CD4-positive, alpha-beta T cell (primary cell): ENCODE data around the gene TNS1. TPM values are rescaled to one million over a fixed set of nuclear protein-coding genes. Genes with fewer than 3 reads are reported as not detected.

Source experiments
- ATAC-seq: fragments of 200-7000 bp; cut with Tn5 transposase; one replicate; pipeline ENCODE4 v1.10.0; 2022; ENCODE audit warnings: mild to moderate bottlenecking; ENCODE audit not compliant: poor library complexity
- CTCF ChIA-PET: fragments of 350-600 bp; sonication (Branson Sonifier 250); formaldehyde crosslinking; loops from one replicate; lab custom pipeline; 2021; ENCODE audit warnings: antibody characterized with exemption, inconsistent platforms; lab: Charles Lee
- POLR2A ChIA-PET: fragments of 350-600 bp; sonication (Branson Sonifier 250); formaldehyde crosslinking; loops from one replicate; lab custom pipeline; 2021; ENCODE audit warnings: antibody characterized with exemption, inconsistent platforms; lab: Charles Lee
- DNase-seq, 14 experiments: peaks; one replicate each; pipeline ENCODE4 v3.0.0-alpha.2; 2013 to 2020; ENCODE audit warnings: mixed read lengths in 2 of 14
- H3K27ac ChIP-seq, 2 donors: one replicate each; pipeline versions ENCODE4 v1.5.1 to v1.7.0; 2013; ENCODE audit warnings: low read length in 2 of 2, low read depth in 1 of 2, mild to moderate bottlenecking in 1 of 2
- H3K27me3 ChIP-seq, 2 experiments: 1 replicate in 1 of 2; 2 replicates in 1 of 2; pipeline versions ENCODE4 v1.6.1 to v1.7.0; 2013; ENCODE audit warnings: low read length in 2 of 2, control low read depth in 1 of 2, mild to moderate bottlenecking in 1 of 2, moderate library complexity in 1 of 2; ENCODE audit not compliant: insufficient read depth in 2 of 2, control insufficient read depth in 1 of 2
- H3K36me3 ChIP-seq: one replicate; pipeline ENCODE4 v1.6.1; 2013; ENCODE audit warnings: low read length, control low read depth; ENCODE audit not compliant: insufficient read depth
- H3K4me1 ChIP-seq: one replicate; pipeline ENCODE4 v1.6.1; 2013; ENCODE audit warnings: low read length, control low read depth; ENCODE audit not compliant: insufficient read depth
- H3K4me3 ChIP-seq: one replicate; pipeline ENCODE4 v1.5.1; 2013; ENCODE audit warnings: mild to moderate bottlenecking, low read length, moderate library complexity
- H3K9me3 ChIP-seq, 2 experiments: 1 replicate in 1 of 2; 2 replicates in 1 of 2; pipeline versions ENCODE4 v1.6.1 to v1.7.0; 2013; ENCODE audit warnings: low read length in 2 of 2, mild to moderate bottlenecking in 2 of 2, control low read depth in 1 of 2, moderate library complexity in 1 of 2; ENCODE audit not compliant: control insufficient read depth in 1 of 2, insufficient read depth in 1 of 2
- H3K27ac Mint-ChIP-seq: one replicate; pipeline ENCODE4 v1.8.0; 2020; ENCODE audit warnings: mixed read lengths
- H3K27me3 Mint-ChIP-seq: one replicate; pipeline ENCODE4 v1.8.0; 2021; ENCODE audit warnings: mixed read lengths
- H3K36me3 Mint-ChIP-seq: one replicate; pipeline ENCODE4 v1.8.0; 2021; ENCODE audit warnings: low read depth, mixed read lengths
- H3K4me1 Mint-ChIP-seq: one replicate; pipeline ENCODE4 v1.8.0; 2021; ENCODE audit warnings: low read depth, mixed read lengths
- H3K4me3 Mint-ChIP-seq: one replicate; pipeline ENCODE4 v1.8.0; 2020; ENCODE audit warnings: mild to moderate bottlenecking, mixed read lengths
- H3K9me3 Mint-ChIP-seq: one replicate; pipeline ENCODE4 v1.8.0; 2020; ENCODE audit warnings: mixed read lengths
- CTCF ChIP-seq: fragments of 200-600 bp; IDR thresholded peaks from one replicate; pipeline ENCODE4 v1.8.0; 2022; ENCODE audit warnings: antibody characterized with exemption, mild to moderate bottlenecking
- intact Hi-C, 2 experiments: fragments of 100-400 bp; cut with DNase I in 1 of 2; cut with micrococcal nuclease in 1 of 2; formaldehyde crosslinking; loops; one replicate each; pipeline versions ENCODE4 v1.15.1 to v1.9.0; 2023 to 2025; cut with DNase I, micrococcal nuclease
- total RNA-seq, 174 experiments: library from RNA in 2 of 174; stranded (reverse) in 2 of 174; gene quantifications; one replicate each; pipeline ENCODE4 v1.2.3 and lab custom pipeline; 2021 to 2026

Gene TNS1
- total RNA-seq, 2 experiments from 2014 or later = 0.25 to 0.34 TPM

- TF ChIP-seq CTCF = no peak
- H3K27ac ChIP-seq = no peak overlapping the region
- H3K36me3 ChIP-seq = no peaks in the 10 kb centered on the region
- H3K4me1 Mint-ChIP-seq = peaks cover 11% of the 10 kb centered on the region
- peaks cover 0 to 4% of the 10 kb centered on the region in 2 experiments for H3K27me3 ChIP-seq
- H3K27ac Mint-ChIP-seq = peak overlapping the region; percentile 22
- POLR2A ChIA-PET = no interaction called here
- no peaks in the 10 kb centered on the region for H3K9me3 ChIP-seq
- no peak for ATAC-seq
- DNase-seq = peak in 2 of 14 experiments; percentile 23 to 27
- H3K27me3 Mint-ChIP-seq = peaks cover 7% of the 10 kb centered on the region
- H3K36me3 Mint-ChIP-seq = no peaks in the 10 kb centered on the region
- H3K4me3 Mint-ChIP-seq = peak overlapping the region; percentile 76
- peak overlapping the region; percentile 46 for H3K4me3 ChIP-seq
- intact Hi-C loops = loop anchor here (2.0 to 10.0 kb wide), 3 partner anchors 149 to 245 kb away; no protein-coding TSS in a partner anchor
- H3K4me1 ChIP-seq = peaks cover 19% of the 10 kb centered on the region
- no peaks in the 10 kb centered on the region for H3K9me3 Mint-ChIP-seq
- CTCF ChIA-PET = interaction anchor here (0.7 to 1.5 kb wide), 5 partner anchors 8 to 248 kb away, joined by 3 to 5 read pairs (median 4); no protein-coding TSS in a partner anchor
Observed at GRCh38 chr2:218033590-218034496, 31.0 kb upstream of the TNS1 start.

- intact Hi-C loops = loop anchor here in 1 of 2 experiments (2.0 to 10.0 kb wide), 2 partner anchors 148 to 242 kb away; no protein-coding TSS in a partner anchor
- Mint-ChIP-seq H3K9me3 (no peaks in the 10 kb centered on the region), H3K4me3 (no peak overlapping the region)
Observed at GRCh38 chr2:218033208-218033589, 30.4 kb upstream of the TNS1 start.

More at GRCh38 chr2:218033208-218033589, 30.4 kb upstream of the TNS1 start:
- no peaks in the 10 kb centered on the region for H3K36me3 ChIP-seq
- H3K36me3 Mint-ChIP-seq = no peaks in the 10 kb centered on the region
- H3K4me1 Mint-ChIP-seq = peaks cover 11% of the 10 kb centered on the region
- ATAC-seq (no peak), DNase-seq (peak in 1 of 14 experiments; percentile 27)
- H3K27me3 ChIP-seq = no peaks in the 10 kb centered on the region
- H3K4me1 ChIP-seq = peaks cover 19% of the 10 kb centered on the region
- ChIA-PET CTCF (no interaction called here), POLR2A (no interaction called here)
- H3K27ac Mint-ChIP-seq = no peak overlapping the region
- H3K9me3 ChIP-seq = no peaks in the 10 kb centered on the region
- H3K27ac ChIP-seq = no peak overlapping the region
- TF ChIP-seq CTCF = no peak
- H3K27me3 Mint-ChIP-seq = peaks cover 6% of the 10 kb centered on the region
- H3K4me3 ChIP-seq = no peak overlapping the region
